ENCODE results near the gene ZGPAT.

Gene ZGPAT

GRCh38 chr20:63660622-63661021 is 47.2 kb upstream of the ZGPAT start:
- H3K36me3 ChIP-seq (ENCODE audit: insufficient read depth), result no peaks in the 10 kb centered on the region
- no peak overlapping the region for H3K4me2 ChIP-seq
- H3K9ac ChIP-seq, result no peak overlapping the region

GRCh38 chr20:63661108-63661507 is 46.7 kb upstream of the ZGPAT start:
- Histone ChIP-seq H3K27me3 (ENCODE audit: insufficient read depth, low read depth) (peaks cover under 1% of the 10 kb centered on the region; the same call in 1 of the 2 replicates), H3K9ac (no peak overlapping the region), H2AFZ (ENCODE audit: low read depth) (no peak overlapping the region), H3K4me2 (no peak overlapping the region), H3K4me3 (IDR thresholded peaks at IDR 0.05; ENCODE audit: insufficient read depth, low read depth, low read length) (no peak overlapping the region), H4K20me1 (ENCODE audit: insufficient read depth) (no peaks in the 10 kb centered on the region), H3K79me2 (ENCODE audit: insufficient read depth, low read depth) (no peaks in the 10 kb centered on the region; the same call in 1 of the 2 replicates), H3K36me3 (ENCODE audit: insufficient read depth) (no peaks in the 10 kb centered on the region), H3K4me1 (ENCODE audit: low read depth, poor library complexity, severe bottlenecking) (no peaks in the 10 kb centered on the region), H3K27ac (no peak overlapping the region)
- no peak for TF ChIP-seq CTCF (conservative IDR thresholded peaks at IDR 0.05; ENCODE audit: low read depth, low read length)

More at GRCh38 chr20:63660622-63661021, 47.2 kb upstream of the ZGPAT start:
- no peaks in the 10 kb centered on the region; the same call in 1 of the 2 replicates for H3K79me2 ChIP-seq (ENCODE audit: insufficient read depth, low read depth)
- TF ChIP-seq CTCF (conservative IDR thresholded peaks at IDR 0.05; ENCODE audit: low read depth, low read length), result no peak
- H2AFZ ChIP-seq (ENCODE audit: low read depth), result no peak overlapping the region
- peaks cover 5% of the 10 kb centered on the region; the same call in 1 of the 2 replicates for H3K27me3 ChIP-seq (ENCODE audit: insufficient read depth, low read depth)
- no peaks in the 10 kb centered on the region for H4K20me1 ChIP-seq (ENCODE audit: insufficient read depth)
- no peak overlapping the region for H3K4me3 ChIP-seq (IDR thresholded peaks at IDR 0.05; ENCODE audit: insufficient read depth, low read depth, low read length)
- no peak overlapping the region for H3K27ac ChIP-seq
- no peaks in the 10 kb centered on the region for H3K4me1 ChIP-seq (ENCODE audit: low read depth, poor library complexity, severe bottlenecking)

GRCh38 chr20:63661959-63662812 is 45.7 kb upstream of the ZGPAT start:
- H3K4me2 ChIP-seq, result no peak overlapping the region
- no peaks in the 10 kb centered on the region for H3K36me3 ChIP-seq (ENCODE audit: insufficient read depth)
- no peaks in the 10 kb centered on the region for H4K20me1 ChIP-seq (ENCODE audit: insufficient read depth)
- no peak for TF ChIP-seq CTCF (conservative IDR thresholded peaks at IDR 0.05; ENCODE audit: low read depth, low read length)
- H3K9ac ChIP-seq, result no peak overlapping the region
- H3K79me2 ChIP-seq (ENCODE audit: insufficient read depth, low read depth), result no peaks in the 10 kb centered on the region; the same call in 1 of the 2 replicates
- H3K4me1 ChIP-seq (ENCODE audit: low read depth, poor library complexity, severe bottlenecking), result no peaks in the 10 kb centered on the region
- H3K4me3 ChIP-seq (IDR thresholded peaks at IDR 0.05; ENCODE audit: insufficient read depth, low read depth, low read length), result no peak overlapping the region
- no peak overlapping the region for H2AFZ ChIP-seq (ENCODE audit: low read depth)
- H3K27ac ChIP-seq, result no peak overlapping the region
- H3K27me3 ChIP-seq (ENCODE audit: insufficient read depth, low read depth), result no peaks in the 10 kb centered on the region

GRCh38 chr20:63662813-63663189 is 45.0 kb upstream of the ZGPAT start:
- Histone ChIP-seq H3K9ac (no peak overlapping the region), H3K36me3 (ENCODE audit: insufficient read depth) (no peaks in the 10 kb centered on the region), H3K4me3 (IDR thresholded peaks at IDR 0.05; ENCODE audit: insufficient read depth, low read depth, low read length) (no peak overlapping the region), H3K79me2 (ENCODE audit: insufficient read depth, low read depth) (no peaks in the 10 kb centered on the region; the same call in 1 of the 2 replicates), H3K4me2 (no peak overlapping the region), H3K27me3 (ENCODE audit: insufficient read depth, low read depth) (no peaks in the 10 kb centered on the region), H3K27ac (no peak overlapping the region), H3K4me1 (ENCODE audit: low read depth, poor library complexity, severe bottlenecking) (no peaks in the 10 kb centered on the region), H4K20me1 (ENCODE audit: insufficient read depth) (no peaks in the 10 kb centered on the region), H2AFZ (ENCODE audit: low read depth) (no peak overlapping the region)
- no peak for TF ChIP-seq CTCF (conservative IDR thresholded peaks at IDR 0.05; ENCODE audit: low read depth, low read length)

All from KMS-11 (cell line).